Chondrocyte (in vitro differentiated cells): ENCODE measurements around the gene ARMC9. TPM values are rescaled to one million over a fixed set of nuclear protein-coding genes. Genes with fewer than 3 reads are reported as not detected.

ENCODE experiments used
- DNase-seq: peaks from one replicate; pipeline ENCODE4 v3.0.0; 2021; ENCODE audit warnings: mixed read lengths, low spot score
- H3K27ac Mint-ChIP-seq: one replicate; pipeline ENCODE4 v1.8.0; 2021; ENCODE audit warnings: mild to moderate bottlenecking, moderate library complexity, mixed read lengths; ENCODE audit not compliant: unreplicated experiment
- H3K27me3 Mint-ChIP-seq: 2 replicates; pipeline ENCODE4 v1.8.0; 2021; ENCODE audit warnings: low read depth, mixed read lengths
- H3K36me3 Mint-ChIP-seq: 2 replicates; pipeline ENCODE4 v1.8.0; 2021; ENCODE audit warnings: low read depth, mixed read lengths
- H3K4me1 Mint-ChIP-seq: 2 replicates; pipeline ENCODE4 v1.8.0; 2021; ENCODE audit warnings: low read depth, mild to moderate bottlenecking, mixed read lengths
- H3K4me3 Mint-ChIP-seq: one replicate; pipeline ENCODE4 v1.8.0; 2021; ENCODE audit warnings: mild to moderate bottlenecking, moderate library complexity, mixed read lengths; ENCODE audit not compliant: unreplicated experiment
- H3K9me3 Mint-ChIP-seq: 2 replicates; pipeline ENCODE4 v1.8.0; 2021; ENCODE audit warnings: low read depth, mixed read lengths
- CTCF ChIP-seq: fragments of 200-600 bp; sonication (generic); IDR thresholded peaks from 2 replicates; pipeline ENCODE4 v1.5.0; 2021; ENCODE audit warnings: antibody characterized with exemption, mild to moderate bottlenecking, moderate library complexity
- total RNA-seq: library from RNA; stranded (reverse); gene quantifications from 3 replicates; pipeline ENCODE4 v1.2.1, GENCODE V29; 2021

The ARMC9 gene
- total RNA-seq, 1 donor from 2014 or later = 188 TPM

- TF ChIP-seq CTCF = no peak
- Mint-ChIP-seq H3K27ac (no peak overlapping the region), H3K4me3 (no peak overlapping the region), H3K9me3 (no peaks in the 10 kb centered on the region), H3K27me3 (no peaks in the 10 kb centered on the region), H3K4me1 (no peaks in the 10 kb centered on the region), H3K36me3 (peaks cover 30% of the 10 kb centered on the region)
- no peak for DNase-seq
Observed at GRCh38 chr2:231317579-231317978, 119.1 kb downstream of the ARMC9 start.

- H3K27ac Mint-ChIP-seq = no peak overlapping the region
- no peaks in the 10 kb centered on the region for H3K27me3 Mint-ChIP-seq
- no peak overlapping the region for H3K4me3 Mint-ChIP-seq
- no peak for TF ChIP-seq CTCF
- DNase-seq = no peak
- no peaks in the 10 kb centered on the region for H3K4me1 Mint-ChIP-seq
- H3K9me3 Mint-ChIP-seq = no peaks in the 10 kb centered on the region
- peaks cover 34% of the 10 kb centered on the region for H3K36me3 Mint-ChIP-seq
Observed at GRCh38 chr2:231318436-231318835, 120.0 kb downstream of the ARMC9 start.

- Mint-ChIP-seq H3K9me3 (no peaks in the 10 kb centered on the region), H3K27me3 (no peaks in the 10 kb centered on the region), H3K4me3 (no peak overlapping the region), H3K27ac (no peak overlapping the region), H3K4me1 (no peaks in the 10 kb centered on the region), H3K36me3 (peaks cover 34% of the 10 kb centered on the region)
- TF ChIP-seq CTCF = no peak
- no peak for DNase-seq
Observed at GRCh38 chr2:231318954-231319353, 120.5 kb downstream of the ARMC9 start.

GRCh38 chr2:231319867-231320266 lies 121.4 kb downstream of the ARMC9 start:
- Mint-ChIP-seq H3K4me1 (no peaks in the 10 kb centered on the region), H3K4me3 (no peak overlapping the region), H3K27me3 (no peaks in the 10 kb centered on the region), H3K36me3 (peaks cover 27% of the 10 kb centered on the region), H3K9me3 (no peaks in the 10 kb centered on the region), H3K27ac (no peak overlapping the region)
- no peak for DNase-seq
- TF ChIP-seq CTCF = no peak

- no peak for TF ChIP-seq CTCF
- no peak overlapping the region for H3K4me3 Mint-ChIP-seq
- peaks cover 25% of the 10 kb centered on the region for H3K36me3 Mint-ChIP-seq
- peak overlapping the region; percentile 51 for H3K27ac Mint-ChIP-seq
- no peaks in the 10 kb centered on the region for H3K4me1 Mint-ChIP-seq
- DNase-seq = peak; percentile 61
- no peaks in the 10 kb centered on the region for H3K9me3 Mint-ChIP-seq
- H3K27me3 Mint-ChIP-seq = no peaks in the 10 kb centered on the region
Observed at GRCh38 chr2:231321021-231321420, 122.6 kb downstream of the ARMC9 start.
